GM06990 (cell line): ENCODE results near the gene DOCK4.

ENCODE experiments used
- DNase-seq: peaks from one replicate; pipeline ENCODE4 v3.0.0-alpha.2; 2011; ENCODE audit not compliant: insufficient read length; ENCODE audit errors: extremely low read depth
- H3K27me3 ChIP-seq: replicated peaks from 2 replicates; pipeline ENCODE4 v1.6.0; 2011; ENCODE audit warnings: low read length; ENCODE audit not compliant: control insufficient read depth, insufficient read depth
- H3K36me3 ChIP-seq: 2 replicates; pipeline ENCODE4 v1.5.1; 2011; ENCODE audit warnings: low read length; ENCODE audit not compliant: control insufficient read depth, insufficient read depth
- H3K4me3 ChIP-seq: replicated peaks from 2 replicates; pipeline ENCODE4 v1.5.1; 2011; ENCODE audit warnings: low read depth, mild to moderate bottlenecking, control low read depth, low read length
- TF ChIP-seq, protein P1 (sequence below): IDR thresholded peaks from 2 replicates; pipeline ENCODE4 v1.5.1; 2011; ENCODE audit warnings: low read length, control low read depth, mild to moderate bottlenecking, inconsistent platforms; ENCODE audit not compliant: insufficient read depth, poor library complexity, severe bottlenecking

Gene DOCK4, protein sequence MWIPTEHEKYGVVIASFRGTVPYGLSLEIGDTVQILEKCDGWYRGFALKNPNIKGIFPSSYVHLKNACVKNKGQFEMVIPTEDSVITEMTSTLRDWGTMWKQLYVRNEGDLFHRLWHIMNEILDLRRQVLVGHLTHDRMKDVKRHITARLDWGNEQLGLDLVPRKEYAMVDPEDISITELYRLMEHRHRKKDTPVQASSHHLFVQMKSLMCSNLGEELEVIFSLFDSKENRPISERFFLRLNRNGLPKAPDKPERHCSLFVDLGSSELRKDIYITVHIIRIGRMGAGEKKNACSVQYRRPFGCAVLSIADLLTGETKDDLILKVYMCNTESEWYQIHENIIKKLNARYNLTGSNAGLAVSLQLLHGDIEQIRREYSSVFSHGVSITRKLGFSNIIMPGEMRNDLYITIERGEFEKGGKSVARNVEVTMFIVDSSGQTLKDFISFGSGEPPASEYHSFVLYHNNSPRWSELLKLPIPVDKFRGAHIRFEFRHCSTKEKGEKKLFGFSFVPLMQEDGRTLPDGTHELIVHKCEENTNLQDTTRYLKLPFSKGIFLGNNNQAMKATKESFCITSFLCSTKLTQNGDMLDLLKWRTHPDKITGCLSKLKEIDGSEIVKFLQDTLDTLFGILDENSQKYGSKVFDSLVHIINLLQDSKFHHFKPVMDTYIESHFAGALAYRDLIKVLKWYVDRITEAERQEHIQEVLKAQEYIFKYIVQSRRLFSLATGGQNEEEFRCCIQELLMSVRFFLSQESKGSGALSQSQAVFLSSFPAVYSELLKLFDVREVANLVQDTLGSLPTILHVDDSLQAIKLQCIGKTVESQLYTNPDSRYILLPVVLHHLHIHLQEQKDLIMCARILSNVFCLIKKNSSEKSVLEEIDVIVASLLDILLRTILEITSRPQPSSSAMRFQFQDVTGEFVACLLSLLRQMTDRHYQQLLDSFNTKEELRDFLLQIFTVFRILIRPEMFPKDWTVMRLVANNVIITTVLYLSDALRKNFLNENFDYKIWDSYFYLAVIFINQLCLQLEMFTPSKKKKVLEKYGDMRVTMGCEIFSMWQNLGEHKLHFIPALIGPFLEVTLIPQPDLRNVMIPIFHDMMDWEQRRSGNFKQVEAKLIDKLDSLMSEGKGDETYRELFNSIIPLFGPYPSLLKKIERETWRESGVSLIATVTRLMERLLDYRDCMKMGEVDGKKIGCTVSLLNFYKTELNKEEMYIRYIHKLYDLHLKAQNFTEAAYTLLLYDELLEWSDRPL (N-terminal part only)

DNA sequence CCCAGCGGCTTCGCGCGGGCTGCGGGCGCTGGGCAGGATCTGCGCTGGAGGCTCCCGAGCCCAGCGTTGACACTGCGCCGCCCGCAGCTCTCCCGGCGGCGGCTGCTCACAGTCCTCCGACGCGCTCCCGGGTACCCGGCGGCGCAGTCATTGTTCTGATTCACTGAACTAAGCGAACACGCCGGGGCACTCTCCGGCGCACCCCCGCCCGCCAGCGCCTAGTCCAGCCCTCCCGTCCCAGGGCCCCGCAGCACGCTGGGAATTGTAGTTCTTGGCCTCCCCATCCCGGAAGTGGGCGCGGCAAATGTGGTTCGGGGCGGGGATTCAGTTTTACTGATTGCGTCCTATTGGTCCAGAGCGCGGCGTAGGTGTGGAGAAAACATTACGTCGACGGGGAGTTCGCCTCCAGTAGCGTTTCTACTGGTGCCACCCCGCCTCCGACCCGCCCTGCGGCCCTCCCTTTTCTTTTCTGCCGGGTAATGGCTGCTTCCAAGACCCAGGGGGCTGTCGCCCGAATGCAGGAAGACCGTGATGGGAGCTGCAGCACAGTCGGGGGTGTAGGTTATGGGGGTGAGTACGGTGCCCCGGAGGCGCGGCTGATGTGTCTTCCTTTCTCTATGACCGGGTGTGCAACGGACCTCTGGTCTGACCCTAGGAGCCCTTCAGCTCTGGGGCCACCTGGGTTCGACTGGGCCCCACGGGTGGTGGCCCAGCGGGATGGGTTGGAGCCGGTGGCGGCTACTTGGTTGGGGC, at the start of gene DOCK4, which contains the start of gene ZNF277:
Gene DOCK4, minus strand, starts transcription at position 162 of the 753 bp plus-strand sequence. CDS start 261 bp downstream, outside the sequence.
Gene ZNF277, plus strand, starts transcription at position 458 of the 753 bp plus-strand sequence. Its CDS starts 22 bp downstream, at position 480.
- DNase-seq: peak; percentile 96
- no peaks in the 10 kb centered on the region for H3K27me3 ChIP-seq
- peak within 1 kb of the TSS; percentile 81 for H3K4me3 ChIP-seq
- no peaks in the 10 kb centered on the region for H3K36me3 ChIP-seq
- TF ChIP-seq, protein P1, sequence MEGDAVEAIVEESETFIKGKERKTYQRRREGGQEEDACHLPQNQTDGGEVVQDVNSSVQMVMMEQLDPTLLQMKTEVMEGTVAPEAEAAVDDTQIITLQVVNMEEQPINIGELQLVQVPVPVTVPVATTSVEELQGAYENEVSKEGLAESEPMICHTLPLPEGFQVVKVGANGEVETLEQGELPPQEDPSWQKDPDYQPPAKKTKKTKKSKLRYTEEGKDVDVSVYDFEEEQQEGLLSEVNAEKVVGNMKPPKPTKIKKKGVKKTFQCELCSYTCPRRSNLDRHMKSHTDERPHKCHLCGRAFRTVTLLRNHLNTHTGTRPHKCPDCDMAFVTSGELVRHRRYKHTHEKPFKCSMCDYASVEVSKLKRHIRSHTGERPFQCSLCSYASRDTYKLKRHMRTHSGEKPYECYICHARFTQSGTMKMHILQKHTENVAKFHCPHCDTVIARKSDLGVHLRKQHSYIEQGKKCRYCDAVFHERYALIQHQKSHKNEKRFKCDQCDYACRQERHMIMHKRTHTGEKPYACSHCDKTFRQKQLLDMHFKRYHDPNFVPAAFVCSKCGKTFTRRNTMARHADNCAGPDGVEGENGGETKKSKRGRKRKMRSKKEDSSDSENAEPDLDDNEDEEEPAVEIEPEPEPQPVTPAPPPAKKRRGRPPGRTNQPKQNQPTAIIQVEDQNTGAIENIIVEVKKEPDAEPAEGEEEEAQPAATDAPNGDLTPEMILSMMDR: no peak

DNA sequence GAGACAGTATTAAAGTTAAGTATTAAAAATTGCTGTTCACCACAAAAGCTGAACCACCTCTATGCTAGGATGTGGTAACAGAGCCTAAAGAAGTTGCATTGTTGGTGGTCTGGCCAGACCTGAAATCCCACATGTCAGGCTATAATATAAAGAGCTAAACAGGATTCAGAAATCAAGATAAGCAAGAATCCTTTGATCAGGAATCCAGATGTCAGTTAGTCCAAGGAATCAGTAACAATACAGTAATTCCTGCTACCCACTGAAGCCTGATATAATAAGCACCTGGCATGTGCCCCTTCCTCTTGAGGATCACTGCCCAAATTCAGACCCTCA, 49.2 kb upstream of the DOCK4 start:
- Histone ChIP-seq H3K4me3 (no peak overlapping the region), H3K27me3 (no peaks in the 10 kb centered on the region), H3K36me3 (no peaks in the 10 kb centered on the region)
- DNase-seq: no peak
- TF ChIP-seq, protein P1: no peak

DNA sequence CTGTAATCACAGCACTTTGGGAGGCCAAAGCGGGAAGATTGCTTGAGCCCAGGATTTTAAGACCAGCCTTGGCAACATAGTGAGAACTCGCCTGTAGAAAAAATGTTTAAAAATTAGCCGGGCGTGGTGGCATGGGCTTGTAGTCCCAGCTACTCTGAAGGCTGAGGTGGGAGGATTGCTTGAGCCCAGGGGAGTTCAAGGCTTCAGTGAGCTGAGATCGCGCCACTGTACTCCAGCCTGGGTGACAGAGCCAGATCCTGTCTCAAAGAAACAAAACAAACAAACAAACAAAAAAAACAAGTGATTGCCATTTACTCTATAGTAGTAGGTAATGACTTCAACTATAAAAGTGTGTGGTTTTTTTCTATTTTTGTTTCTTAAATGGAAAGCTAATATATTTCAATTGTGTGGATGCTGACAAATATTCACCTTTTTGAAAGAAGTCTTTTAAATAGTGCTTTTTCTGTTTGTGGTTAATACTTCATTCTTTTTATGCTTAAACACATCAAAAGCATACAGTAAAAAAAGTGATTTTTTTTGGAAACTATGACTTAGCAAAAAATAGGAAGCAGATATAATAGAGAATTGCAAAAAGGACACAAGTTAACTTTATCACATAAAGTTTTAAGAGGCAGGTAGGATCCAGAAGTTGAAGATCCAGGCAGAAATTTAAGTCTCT, 48.6 kb upstream of the DOCK4 start:
- TF ChIP-seq, protein P1: no peak
- Histone ChIP-seq H3K27me3 (no peaks in the 10 kb centered on the region), H3K36me3 (no peaks in the 10 kb centered on the region), H3K4me3 (no peak overlapping the region)
- DNase-seq: no peak

DNA sequence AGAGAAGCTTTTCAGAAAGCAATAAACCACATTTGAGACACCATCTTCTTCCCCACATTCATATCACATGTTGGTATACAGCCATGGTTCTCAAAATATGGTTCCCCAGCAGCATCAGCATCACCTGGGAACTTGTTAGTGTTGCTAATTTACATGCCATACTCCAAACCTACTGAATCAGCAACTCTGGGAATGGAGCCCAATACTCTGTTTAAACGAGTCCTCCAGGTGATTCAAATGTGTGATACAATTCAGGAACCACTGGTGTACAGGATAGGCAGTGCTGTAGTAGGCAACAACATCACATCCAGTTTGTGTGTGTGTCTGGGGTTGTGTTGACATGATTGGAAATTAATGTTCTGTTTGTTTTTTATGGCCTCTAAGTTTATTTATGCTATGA, 48.0 kb upstream of the DOCK4 start:
- Histone ChIP-seq H3K36me3 (no peaks in the 10 kb centered on the region), H3K27me3 (no peaks in the 10 kb centered on the region), H3K4me3 (no peak overlapping the region)
- DNase-seq: no peak
- TF ChIP-seq, protein P1: no peak
